Fibroblast of lung (primary cell): Measurements from ENCODE around the gene ABL2.

Experiments
- CTCF ChIP-seq, 2 donors: IDR thresholded peaks in 1 of 2; conservative IDR thresholded peaks in 1 of 2; 1 replicate in 1 of 2; 2 replicates in 1 of 2; pipeline ENCODE4 v1.5.1; 2011 to 2012; ENCODE audit warnings: low read length in 2 of 2, control low read depth in 1 of 2, inconsistent platforms in 1 of 2, low read depth in 1 of 2, mild to moderate bottlenecking in 1 of 2
- EZH2 ChIP-seq: IDR thresholded peaks from 2 replicates; pipeline ENCODE4 v1.5.1; 2012; ENCODE audit warnings: low read length, control low read depth, mild to moderate bottlenecking; ENCODE audit errors: missing control alignments

- no peak for TF ChIP-seq CTCF (conservative IDR thresholded peaks at IDR 0.05 in 1 of 2, IDR thresholded peaks at IDR 0.05 in 1 of 2; ENCODE audit: low read depth in 1 of 2, low read length in 2 of 2)
- TF ChIP-seq EZH2 = no peak
Observed at GRCh38 chr1:179205284-179205683, 24.2 kb downstream of the ABL2 start.
